ENCODE measurements around the gene DCLRE1B.

Gene DCLRE1B

DNA sequence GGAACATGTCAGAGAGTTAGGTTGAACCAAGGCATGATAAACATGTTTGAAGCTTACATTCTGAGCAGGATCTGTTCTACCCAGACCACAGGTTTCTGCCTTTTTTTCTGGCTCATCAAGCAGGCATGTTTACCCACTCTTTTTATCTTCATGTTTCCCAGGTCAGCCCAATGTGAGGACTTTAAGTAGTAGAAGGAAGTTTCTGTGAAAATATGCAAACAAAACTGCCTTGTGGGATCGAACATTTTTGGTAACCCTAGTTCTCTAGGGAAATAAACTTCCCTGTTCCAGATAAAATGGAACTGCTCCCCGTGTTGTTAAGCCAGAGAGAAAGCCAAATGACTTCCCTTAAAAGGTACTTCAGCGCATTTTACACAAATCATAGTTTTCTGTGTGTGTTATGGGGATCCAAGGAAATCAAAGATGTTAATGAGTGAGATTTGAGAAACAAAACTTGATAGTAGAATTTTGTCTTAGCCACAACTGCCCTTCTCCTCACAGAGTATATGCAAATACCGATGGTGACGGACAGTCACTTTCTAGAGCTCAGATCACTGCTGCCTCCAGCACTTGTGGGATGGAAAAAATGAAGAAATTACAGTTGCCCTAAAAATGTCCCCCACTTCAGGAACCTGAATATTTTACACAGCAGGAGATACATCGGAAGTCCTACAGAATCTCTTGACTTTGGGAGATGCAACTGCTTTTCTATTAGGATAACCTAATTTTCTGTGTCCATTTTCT, 23.2 kb downstream of the DCLRE1B start:
- DNase-seq (ENCODE audit: low read depth in 2 of 2) = no peak

DNA sequence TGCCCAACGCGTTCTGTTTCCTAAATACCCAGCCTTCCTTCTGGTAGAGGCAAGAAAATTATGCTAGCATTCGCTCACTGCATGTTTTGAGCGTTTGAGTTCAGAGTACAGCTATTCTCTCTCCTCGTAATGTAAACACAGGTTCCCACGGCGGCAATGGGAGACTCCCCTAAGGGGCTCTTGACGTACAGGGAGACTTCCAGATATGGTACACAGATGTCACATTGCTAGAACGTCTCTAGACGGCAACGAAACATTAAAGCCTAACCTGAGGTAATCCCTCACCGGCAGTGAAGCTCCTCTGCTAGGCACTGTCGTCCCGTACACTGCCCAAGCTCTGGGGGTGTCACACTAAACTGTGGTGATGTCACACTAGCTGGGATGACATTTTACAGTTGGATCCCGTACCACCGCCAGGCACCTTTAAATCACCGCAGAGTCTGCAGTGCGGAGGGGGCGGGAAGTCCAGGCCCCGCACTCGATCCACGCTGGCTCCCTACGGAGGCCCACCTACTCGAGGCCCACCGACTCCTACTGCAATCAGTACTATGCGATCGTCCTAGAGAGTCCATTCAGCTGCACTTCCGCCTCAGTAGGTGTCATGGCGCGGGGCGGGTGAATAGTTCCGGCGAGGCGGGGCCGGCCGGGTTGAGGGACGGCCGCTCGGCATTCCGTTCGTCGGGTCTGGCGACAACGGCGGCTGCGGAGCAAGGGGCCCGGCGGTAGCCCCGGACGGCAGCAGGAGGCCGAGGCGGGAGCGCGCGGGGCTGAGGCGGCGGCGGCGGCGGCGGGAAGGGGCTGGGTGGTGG, 24.0 kb downstream of the DCLRE1B start, which contains the start of gene HIPK1:
Gene HIPK1, plus strand, starts transcription at position 384 of the 809 bp plus-strand sequence.
- DNase-seq (ENCODE audit: low read depth in 2 of 2) = peak; percentile 89 to 90

DNA sequence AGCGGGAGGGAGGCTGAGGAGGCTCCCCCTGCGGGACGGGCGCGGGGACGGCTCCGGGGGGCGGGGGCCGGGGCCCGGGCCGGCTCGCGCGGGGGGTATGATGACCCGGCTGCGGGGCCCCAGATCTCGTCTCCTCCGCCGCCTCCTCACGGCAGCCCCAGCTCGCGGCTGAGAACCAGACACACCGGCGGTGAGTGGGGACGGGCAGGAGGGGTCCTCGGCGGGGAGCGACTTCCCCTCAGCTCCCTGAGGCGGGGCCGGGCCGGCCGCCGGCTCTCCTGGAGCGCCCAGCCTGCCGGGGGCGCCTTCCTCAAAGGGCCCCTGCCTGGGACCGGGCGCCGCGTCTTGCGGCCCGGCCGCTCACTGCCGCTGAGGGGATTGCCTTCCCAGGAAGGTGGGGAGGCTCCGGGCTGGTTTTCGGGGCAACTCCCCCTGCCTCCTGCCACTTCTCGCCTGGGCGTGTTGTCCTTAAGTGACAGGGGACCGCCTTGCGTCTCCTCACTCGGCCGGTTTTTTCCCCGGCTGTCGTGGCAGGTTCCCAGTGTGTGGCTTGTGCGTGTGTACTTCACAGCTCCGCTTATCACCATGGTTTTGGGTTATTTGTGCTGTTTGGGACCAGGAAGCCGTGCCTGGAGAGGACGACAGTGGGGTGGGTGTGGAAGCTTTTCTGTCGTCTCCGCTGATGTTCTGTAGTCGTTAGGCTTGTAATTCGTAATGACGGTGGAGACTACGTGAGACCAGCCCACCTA, 24.8 kb downstream of the DCLRE1B start:
- peak; percentile 37 to 49 for DNase-seq (ENCODE audit: low read depth in 2 of 2)

DNA sequence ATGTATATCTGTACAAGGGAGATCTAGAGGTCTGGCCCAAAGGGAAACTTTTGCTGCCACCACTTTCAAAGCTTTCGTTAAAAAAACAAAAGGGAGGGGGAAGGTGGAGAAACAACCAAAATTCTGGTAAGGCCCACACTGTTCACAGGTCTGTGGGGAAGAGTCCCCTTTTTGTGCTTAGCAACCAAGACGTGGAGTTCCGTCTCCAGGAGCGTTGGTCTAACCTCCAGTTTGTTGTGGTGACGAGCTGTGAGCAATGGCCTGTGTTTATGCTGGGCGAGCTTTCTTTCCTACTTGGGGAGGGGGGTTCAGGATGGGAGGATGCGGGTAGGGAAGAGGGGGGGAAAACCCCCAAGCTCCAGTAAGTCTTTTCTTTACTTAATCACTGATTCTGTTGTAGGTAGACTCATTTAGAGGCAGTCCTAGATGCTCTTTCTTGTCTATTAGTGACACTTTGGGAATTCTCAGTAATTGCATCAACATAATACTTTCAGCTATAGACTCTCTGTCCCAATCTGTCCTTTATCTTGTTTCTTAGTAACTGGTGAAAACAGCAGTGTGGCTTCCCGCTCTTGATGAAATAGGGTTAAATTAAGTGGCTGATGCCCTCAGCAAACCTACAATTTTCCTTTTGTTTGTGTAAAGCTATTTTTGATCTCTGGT, 25.5 kb downstream of the DCLRE1B start:
- peak; percentile 38 to 71 for DNase-seq (ENCODE audit: low read depth in 2 of 2)

DNA sequence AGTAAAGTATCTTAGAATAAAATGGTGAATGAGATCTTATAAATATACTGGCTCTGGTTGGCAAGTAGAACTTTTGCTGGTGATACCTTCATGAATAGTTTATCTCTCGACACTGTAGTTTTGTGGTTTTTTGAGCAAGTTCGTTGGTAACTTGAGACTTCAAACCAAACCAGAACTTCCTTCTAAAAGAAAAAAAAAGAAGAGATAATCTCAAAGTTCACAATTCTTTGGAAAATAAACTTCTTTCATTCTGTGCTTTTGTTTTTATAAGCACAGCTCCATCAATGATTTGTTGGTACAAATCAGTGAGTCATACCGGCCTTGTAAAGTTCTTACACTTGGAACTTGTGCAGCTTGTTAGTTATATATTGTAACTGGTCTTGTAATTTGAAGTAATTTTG, 26.3 kb downstream of the DCLRE1B start:
- no peak for DNase-seq (ENCODE audit: low read depth in 2 of 2)

DNA sequence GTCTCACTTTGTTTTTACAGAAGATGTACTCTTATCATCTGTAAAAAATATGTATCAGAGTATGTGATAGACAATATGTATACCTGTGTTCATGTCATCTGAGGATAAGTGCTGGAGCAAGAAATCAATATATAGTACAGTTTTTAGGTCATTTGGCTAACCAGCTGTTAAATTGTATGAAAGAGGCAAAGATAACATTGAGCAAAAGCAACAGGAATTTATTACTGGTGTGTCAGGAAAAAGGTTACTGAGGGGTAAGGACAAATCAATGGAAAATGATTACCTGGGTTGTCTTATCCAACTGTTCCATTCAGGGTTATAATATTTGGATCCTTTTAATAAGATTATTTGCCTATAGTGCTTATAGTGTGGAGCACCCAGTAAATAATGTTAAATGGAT, 28.9 kb downstream of the DCLRE1B start:
- no peak for DNase-seq (ENCODE audit: low read depth in 2 of 2)

DNA sequence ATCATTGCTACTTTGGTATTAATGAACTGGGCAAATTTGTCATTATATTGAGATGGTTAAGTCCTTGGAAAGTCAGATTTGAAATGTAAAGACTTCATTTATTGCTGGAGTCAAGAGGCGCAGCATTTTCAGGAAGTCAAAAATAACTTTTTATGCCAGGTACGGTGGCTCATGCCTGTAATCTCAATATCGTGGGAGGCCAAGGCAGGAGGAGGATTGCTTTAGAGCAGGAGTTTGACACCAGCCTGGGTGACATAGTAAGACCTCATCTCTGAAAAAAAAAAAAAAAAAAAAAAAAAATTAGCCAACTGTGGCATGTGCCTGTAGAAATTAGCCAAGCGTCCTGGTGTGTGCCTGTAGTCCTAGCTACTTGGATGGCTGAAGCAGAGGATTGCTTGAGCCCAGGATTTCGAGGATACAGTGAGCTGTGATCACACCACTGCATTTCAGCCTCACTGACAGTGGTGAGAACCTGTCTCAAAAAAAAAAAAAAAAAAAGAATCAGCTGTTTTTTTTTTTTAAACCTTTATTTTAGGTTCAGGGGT, 29.5 kb downstream of the DCLRE1B start:
- DNase-seq (ENCODE audit: low read depth in 2 of 2) = no peak

DNA sequence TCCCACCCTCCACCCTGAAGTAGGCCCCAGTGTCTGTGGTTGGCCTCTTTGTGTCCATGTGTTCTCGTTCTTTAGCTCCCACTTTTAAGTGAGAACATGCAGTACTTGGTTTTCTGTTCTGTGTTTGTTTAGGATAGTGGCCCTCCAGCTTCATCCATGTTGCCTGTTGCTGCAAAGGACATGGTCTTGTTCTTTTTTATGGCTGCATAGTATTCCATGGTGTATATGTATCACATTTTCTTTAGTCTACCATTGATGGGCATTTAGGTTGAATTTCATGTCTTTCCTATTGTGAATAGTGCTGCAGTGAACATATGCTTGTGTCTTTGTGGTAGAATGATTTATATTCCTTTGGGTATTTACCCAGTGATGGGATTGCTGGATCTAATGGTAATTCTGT, 30.1 kb downstream of the DCLRE1B start:
- DNase-seq (ENCODE audit: low read depth in 2 of 2) = no peak

DNA sequence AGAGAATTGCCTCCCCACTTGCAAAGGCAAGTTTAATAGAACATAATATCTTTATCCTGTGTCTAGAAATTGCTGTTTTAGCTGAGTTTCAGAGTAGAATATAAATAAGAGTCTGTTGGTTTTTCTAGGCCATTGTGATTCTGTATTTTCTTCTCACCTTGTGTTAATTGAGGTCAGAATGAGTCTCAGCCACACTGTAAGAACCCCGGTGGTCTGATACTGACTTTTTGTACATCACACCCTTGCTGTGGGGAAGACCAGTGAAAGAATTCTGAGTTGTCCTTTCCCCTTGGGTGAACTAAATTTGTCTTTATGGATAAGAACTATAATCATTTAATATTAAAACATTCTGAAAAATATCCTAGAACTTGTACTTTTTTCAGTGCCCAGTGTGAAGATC, 30.8 kb downstream of the DCLRE1B start:
- no peak for DNase-seq (ENCODE audit: low read depth in 2 of 2)

DNA sequence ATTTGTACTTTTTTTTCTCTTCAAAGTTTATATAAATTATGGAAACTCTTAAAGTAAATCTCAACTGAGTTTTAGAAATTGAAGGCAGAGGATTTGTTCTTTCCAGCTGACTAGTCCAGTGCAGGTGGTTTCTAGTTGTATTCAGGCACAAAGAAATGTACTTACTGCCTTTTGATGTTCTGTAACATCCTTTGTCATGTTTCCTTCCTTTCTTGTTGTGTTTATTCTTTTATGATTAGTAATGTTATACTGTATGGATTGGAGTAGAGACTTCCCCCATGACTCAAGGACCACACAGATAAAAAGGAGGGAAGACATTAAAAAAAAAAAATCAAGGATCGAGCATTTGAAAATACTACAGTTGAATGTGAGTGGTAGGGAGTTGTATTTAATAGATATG, 32.0 kb downstream of the DCLRE1B start:
- no peak for DNase-seq (ENCODE audit: low read depth in 2 of 2)

DNA sequence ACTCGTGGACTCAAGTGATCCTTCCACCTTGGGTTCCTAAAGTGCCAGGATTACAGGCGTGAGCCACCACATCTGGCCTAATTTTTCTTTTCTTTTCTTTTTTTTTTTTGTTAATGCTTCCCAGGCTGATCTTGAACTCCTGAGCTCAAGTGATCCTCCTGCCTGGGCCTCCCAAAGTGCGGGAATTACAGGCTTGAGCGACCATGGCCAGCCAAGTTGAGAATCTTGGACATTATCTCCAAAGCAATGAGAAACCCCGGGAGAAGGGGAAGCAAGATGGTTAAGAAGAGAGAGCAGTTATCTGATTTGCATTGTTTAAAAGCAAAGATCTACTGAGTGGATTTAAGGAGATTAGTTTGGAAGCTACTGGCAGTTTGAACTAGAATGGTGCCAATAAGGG, 33.1 kb downstream of the DCLRE1B start:
- DNase-seq (ENCODE audit: low read depth in 2 of 2) = no peak

DNA sequence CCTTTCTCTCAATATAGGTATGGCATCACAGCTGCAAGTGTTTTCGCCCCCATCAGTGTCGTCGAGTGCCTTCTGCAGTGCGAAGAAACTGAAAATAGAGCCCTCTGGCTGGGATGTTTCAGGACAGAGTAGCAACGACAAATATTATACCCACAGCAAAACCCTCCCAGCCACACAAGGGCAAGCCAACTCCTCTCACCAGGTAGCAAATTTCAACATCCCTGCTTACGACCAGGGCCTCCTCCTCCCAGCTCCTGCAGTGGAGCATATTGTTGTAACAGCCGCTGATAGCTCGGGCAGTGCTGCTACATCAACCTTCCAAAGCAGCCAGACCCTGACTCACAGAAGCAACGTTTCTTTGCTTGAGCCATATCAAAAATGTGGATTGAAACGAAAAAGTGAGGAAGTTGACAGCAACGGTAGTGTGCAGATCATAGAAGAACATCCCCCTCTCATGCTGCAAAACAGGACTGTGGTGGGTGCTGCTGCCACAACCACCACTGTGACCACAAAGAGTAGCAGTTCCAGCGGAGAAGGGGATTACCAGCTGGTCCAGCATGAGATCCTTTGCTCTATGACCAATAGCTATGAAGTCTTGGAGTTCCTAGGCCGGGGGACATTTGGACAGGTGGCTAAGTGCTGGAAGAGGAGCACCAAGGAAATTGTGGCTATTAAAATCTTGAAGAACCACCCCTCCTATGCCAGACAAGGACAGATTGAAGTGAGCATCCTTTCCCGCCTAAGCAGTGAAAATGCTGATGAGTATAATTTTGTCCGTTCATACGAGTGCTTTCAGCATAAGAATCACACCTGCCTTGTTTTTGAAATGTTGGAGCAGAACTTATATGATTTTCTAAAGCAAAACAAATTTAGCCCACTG, 35.5 kb downstream of the DCLRE1B start:
- peak in 1 of 2 donors; percentile 20 for DNase-seq (ENCODE audit: low read depth in 2 of 2)

DNA sequence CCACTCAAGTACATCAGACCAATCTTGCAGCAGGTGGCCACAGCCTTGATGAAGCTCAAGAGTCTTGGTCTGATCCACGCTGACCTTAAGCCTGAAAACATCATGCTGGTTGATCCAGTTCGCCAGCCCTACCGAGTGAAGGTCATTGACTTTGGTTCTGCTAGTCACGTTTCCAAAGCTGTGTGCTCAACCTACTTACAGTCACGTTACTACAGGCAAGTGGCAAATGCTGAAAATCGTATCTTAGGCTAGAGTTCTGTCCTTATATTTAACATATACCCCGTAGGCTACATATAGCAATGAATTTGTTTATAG, 36.1 kb downstream of the DCLRE1B start:
- DNase-seq (ENCODE audit: low read depth in 2 of 2) = no peak

DNA sequence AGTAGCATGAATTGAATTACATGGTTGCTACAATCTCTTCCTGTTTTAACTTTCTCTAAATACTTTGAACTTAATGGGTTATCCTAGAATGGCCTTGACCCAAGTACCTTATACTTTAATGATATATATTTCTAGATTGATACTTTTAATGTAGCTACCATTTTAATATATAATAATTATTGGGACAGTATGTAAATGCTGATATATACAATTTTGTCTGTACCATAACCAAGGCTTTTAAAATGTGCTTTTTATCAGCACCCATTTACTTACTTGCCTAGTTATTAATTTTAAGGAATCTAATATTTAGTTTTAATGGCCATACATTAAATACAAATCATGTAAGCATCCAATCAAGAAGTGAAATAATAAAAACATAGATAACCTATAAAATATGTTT, 37.4 kb downstream of the DCLRE1B start:
- no peak for DNase-seq (ENCODE audit: low read depth in 2 of 2)

DNA sequence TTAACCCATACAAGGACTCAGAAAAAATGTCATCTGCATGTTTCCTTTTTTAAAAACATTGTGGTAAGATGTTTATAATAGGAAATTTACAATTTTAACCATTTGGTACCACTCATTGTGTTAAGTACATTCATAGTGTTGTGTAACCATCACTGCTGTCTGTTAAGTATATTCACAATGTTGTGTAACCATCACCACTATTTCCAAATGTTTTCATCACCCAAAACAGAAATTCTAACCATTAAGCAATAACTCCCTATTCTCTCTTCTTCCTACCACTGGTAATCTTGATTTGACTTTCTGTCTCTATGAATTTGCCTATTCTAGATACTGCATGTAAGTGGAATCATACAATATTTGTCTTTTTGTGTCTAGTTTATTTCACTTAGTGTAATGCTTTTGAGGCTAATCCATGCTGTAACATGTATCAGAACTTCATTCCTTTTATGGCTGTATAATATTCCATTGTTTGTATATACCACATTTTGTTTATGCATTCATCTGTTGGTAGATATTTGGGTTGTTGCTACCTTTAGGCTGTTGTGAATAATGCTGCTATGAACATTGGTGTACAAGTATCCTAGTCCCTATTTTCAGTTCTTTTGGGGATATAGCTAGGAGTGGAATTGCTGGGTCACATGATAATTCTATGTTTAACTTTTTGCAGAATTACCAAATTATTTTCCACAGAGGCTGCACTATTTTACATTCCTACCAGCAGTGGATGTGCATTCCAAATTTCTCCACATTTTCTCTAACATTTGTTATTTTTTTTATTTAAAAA, 38.1 kb downstream of the DCLRE1B start:
- DNase-seq (ENCODE audit: low read depth in 2 of 2) = no peak

DNA sequence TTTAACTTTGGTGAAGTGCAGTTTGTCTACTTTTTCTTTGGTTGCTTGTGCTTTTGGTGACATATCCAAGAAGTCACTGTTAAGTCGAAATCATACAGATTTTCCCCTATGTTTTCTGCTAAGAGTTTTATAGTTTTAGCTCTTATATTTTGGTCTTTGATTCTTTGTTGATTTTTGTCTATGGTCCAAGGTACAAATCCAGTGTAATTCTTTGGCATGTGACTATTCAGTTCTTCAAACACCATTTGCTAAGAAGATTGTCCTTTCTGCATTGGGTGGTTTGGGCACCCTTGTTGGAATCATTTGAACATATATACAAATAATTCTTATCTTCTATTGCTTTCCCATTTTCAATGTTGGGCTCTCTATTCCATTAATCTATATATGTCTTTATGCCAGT, 40.2 kb downstream of the DCLRE1B start:
- no peak for DNase-seq (ENCODE audit: low read depth in 2 of 2)

DNA sequence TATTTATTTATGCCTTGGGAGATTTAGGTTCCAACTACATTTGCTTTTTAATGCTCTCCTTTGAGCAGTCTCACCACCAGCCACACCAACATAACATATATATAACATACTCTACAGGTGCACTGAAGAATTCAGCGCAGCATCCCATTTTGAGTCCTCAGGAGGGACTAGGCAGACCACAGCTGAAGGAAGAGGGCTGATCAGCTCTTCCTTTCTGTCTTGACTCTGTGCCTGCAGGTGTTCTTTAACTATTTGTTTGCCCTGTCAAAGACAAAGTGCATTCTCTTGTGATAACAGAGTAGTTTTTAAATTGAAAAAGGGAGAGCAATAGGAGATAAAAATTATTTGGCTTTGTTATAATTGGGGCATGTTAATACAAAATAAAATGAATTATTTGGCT, 41.0 kb downstream of the DCLRE1B start:
- no peak for DNase-seq (ENCODE audit: low read depth in 2 of 2)

DNA sequence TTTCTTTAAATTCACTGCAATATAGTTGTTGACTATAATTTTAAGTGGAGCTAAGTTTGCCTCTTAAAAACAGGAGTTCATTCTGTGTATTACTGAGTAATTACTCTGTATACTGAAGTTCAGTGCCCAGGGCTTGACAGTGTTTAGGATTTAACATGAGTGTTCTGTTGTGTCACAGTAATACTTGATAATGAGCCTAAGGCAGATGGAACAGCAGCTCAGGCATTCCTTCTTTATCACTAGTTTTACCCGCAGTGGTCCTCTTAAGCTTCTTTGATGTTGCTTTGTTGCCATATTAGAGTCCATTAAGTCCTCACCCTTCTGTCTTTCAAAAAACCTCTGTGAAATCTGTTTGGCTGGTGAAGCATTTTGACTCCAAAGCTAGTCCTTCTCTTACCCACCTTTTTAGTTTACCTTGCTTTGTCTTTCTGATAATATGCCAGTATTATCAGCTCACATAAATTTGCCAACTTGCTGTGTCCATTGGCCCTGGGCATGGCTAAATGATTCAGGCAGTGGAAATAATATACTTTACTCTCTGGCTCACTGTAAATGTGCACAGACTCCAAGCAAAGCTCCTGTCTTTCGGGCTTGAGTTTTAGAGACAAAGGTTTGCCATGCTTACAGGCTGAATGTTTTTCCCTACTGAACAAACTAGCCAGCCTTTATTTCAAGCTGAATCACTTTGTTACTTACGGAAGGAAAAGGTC, 41.7 kb downstream of the DCLRE1B start:
- DNase-seq (ENCODE audit: low read depth in 2 of 2) = no peak

DNA sequence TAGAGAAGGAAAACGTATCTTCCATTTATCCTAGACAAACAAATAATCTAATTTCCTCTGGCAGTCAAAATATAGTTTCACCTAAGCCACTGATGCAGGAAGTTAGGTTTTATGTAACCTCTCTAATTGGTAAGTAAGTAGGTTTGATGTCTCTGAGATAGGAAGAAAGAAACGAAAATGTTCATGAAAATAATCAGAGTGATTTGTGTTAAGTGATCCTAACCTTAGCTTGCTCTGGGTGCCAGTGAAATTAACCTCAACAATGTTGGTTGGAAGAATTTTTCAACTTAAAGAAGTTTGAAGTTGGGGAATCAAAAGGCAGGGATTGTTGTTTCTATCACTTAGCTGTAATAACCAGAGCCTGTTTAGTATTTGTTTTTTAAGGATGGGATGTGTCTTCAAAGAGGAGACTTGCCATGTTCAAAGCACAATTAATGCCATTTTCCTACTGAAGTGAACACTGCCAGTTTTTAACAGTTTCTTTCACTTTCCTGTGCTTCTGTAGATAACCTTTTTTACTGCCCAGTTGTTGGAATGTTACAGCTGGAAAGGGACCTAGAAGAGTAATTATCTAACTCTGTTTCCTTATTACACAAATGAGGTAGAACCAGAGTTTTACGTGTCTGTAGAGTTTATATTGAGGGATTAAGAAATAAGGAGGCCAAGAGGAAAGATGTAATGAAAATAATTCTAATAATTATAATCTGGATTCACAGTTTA, 42.4 kb downstream of the DCLRE1B start:
- DNase-seq (ENCODE audit: low read depth in 2 of 2) = no peak
